Testis (tissue), 3 donors: ENCODE results near the gene SPIRE1. TPM values are rescaled to one million over a fixed set of nuclear protein-coding genes. Genes with fewer than 3 reads are reported as not detected.
"Not testable (repeated sequence)": the region's sequence is repeated elsewhere in the genome, so short reads cannot be mapped to it uniquely, and the experiment has no call there.

ENCODE experiments used
- DNase-seq: peaks from one replicate; pipeline ENCODE4 v3.0.0-alpha.2; 2019
- H3K27ac ChIP-seq, 2 donors: fragments of 200-600 bp; sonication (generic); one replicate each; pipeline ENCODE4 v1.5.1; 2019
- H3K27me3 ChIP-seq: fragments of 200-600 bp; sonication (generic); one replicate; pipeline ENCODE4 v1.5.1; 2019
- H3K36me3 ChIP-seq: fragments of 200-600 bp; sonication (generic); one replicate; pipeline ENCODE4 v1.5.1; 2017; ENCODE audit warnings: low read depth; ENCODE audit errors: missing control alignments
- H3K4me1 ChIP-seq: fragments of 200-600 bp; sonication (generic); one replicate; pipeline ENCODE4 v1.5.1; 2019
- H3K4me3 ChIP-seq, 2 donors: fragments of 200-600 bp; sonication (generic); one replicate each; pipeline ENCODE4 v1.5.1; 2017 to 2019
- H3K9me3 ChIP-seq: fragments of 200-600 bp; sonication (generic); one replicate; pipeline ENCODE4 v1.5.1; 2017
- POLR2A ChIP-seq: fragments of 450-650 bp; IDR thresholded peaks from one replicate; pipeline ENCODE4 v1.6.1; 2017; ENCODE audit warnings: antibody characterized with exemption, mild to moderate bottlenecking, moderate library complexity
- WGBS, 2 donors: methylation state at CpG; one replicate each; pipeline ENCODE4 v1.1.5; 2018; 5-methylcytosine and 5-hydroxymethylcytosine counted together
- intact Hi-C: fragments of 100-400 bp; cut with DNase I; formaldehyde crosslinking; loops from one replicate; pipeline ENCODE4 v1.15.1; 2023; ENCODE audit warnings: low total_unique reads
- polyA plus RNA-seq: library from polyadenylated mRNA; stranded (reverse); fragments of 350-450 nt; fragmentation: Illumina TruSeq; extraction: RNeasy Lipid Tissue Mini Kit (QIAGEN cat#74804); gene quantifications from one replicate; pipeline ENCODE4 v1.2.3, GENCODE V29; 2014; ENCODE audit warnings: low read depth, low replicate concordance; ENCODE audit not compliant: insufficient read depth
- total RNA-seq, 2 donors: library from RNA; depleted of rRNA; stranded (reverse); fragments of >200 nt; gene quantifications; one replicate each; pipeline ENCODE4 v1.2.3, GENCODE V29; 2016
- TF ChIP-seq, protein P1 (sequence below), 3 experiments: fragments of 450-650 bp in 2 of 3; fragments of 200-600 bp in 1 of 3; sonication (generic) in 1 of 3; IDR thresholded peaks; one replicate each; pipeline ENCODE4 v1.5.1; 2016 to 2019; ENCODE audit warnings: antibody characterized with exemption in 3 of 3, mild to moderate bottlenecking in 2 of 3, moderate library complexity in 1 of 3

Gene SPIRE1
- total and polyA plus RNA-seq, 3 donors from 2014 or later: 46.8 to 83.5 (median 67.6) TPM

DNA sequence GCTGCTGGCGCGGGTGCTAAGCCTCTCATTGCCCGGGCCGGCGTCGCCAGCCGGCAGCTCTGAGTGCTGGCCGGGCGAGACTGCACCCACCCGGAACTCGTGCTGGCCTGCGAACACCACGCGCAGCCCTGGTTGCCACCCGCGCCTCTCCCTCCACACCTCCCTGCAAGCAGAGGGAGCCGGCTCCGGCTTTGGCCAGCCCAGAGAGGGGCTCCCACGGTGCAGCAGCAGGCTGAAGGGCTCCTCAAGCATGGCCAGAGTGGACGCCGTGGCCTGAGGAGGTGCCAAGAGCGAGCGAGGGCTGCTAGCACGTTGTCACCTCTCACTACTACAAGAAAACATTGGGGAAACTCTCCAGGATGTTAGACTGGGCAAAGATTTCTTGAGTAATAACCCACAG, 98.6 kb downstream of the SPIRE1 start:
- DNase-seq: no peak
- H3K4me3 ChIP-seq: no peak overlapping the region
- H3K4me1 ChIP-seq: no peaks in the 10 kb centered on the region
- no peaks in the 10 kb centered on the region for H3K36me3 ChIP-seq
- no peak for TF ChIP-seq POLR2A
- TF ChIP-seq, protein P1, sequence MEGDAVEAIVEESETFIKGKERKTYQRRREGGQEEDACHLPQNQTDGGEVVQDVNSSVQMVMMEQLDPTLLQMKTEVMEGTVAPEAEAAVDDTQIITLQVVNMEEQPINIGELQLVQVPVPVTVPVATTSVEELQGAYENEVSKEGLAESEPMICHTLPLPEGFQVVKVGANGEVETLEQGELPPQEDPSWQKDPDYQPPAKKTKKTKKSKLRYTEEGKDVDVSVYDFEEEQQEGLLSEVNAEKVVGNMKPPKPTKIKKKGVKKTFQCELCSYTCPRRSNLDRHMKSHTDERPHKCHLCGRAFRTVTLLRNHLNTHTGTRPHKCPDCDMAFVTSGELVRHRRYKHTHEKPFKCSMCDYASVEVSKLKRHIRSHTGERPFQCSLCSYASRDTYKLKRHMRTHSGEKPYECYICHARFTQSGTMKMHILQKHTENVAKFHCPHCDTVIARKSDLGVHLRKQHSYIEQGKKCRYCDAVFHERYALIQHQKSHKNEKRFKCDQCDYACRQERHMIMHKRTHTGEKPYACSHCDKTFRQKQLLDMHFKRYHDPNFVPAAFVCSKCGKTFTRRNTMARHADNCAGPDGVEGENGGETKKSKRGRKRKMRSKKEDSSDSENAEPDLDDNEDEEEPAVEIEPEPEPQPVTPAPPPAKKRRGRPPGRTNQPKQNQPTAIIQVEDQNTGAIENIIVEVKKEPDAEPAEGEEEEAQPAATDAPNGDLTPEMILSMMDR (IDR thresholded peaks at IDR 0.05): no peak
- no peaks in the 10 kb centered on the region for H3K9me3 ChIP-seq
- WGBS, 2 donors: 94 to 95% methylated on average over 17 to 24 of the region's 24 CpGs
- no peak overlapping the region for H3K27ac ChIP-seq
- H3K27me3 ChIP-seq: no peaks in the 10 kb centered on the region
- intact Hi-C loops: no loop called here

DNA sequence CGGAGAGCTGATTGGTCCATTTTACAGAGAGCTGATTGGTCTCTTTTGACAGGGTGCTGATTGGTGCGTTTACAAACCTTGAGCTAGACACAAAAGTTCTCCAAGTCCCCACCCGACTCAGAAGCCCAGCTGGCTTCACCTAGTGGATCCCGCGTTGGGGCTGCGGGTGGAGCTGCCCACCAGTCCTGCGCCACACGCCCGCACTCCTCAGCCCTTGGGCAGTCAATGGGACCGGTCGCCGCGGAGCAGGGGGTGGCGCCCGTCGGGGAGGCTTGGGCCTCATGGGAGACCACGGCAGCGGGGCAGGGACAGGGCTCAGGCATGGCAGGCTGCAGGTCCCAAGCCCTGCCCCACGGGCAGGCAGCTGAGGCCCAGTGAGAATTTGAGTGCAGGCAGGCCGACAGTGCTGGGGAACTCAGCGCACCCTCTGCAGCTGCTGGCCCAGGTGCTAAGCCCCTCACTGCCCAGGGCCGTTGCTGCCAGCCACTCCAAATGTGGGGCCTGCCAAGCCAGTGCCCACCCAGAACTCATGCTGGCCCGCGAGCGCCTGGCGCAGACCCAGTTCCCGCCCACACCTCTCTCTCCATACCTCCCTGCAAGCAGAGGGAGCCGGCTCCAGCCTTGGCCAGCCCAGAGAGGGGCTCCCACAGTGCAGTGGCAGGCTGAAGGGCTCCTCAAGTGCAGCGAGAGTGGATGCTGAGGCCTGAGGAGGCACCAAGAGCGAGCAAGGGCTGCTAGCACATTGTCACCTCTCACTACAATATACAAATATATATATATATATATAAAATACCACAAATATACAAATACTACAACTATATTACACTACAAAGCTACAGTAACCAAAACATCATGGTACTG, 100.7 kb downstream of the SPIRE1 start:
- Histone ChIP-seq H3K27ac (no peak overlapping the region), H3K36me3 (no peaks in the 10 kb centered on the region), H3K4me3 (no peak overlapping the region), H3K27me3 (no peaks in the 10 kb centered on the region), H3K4me1 (no peaks in the 10 kb centered on the region), H3K9me3 (no peaks in the 10 kb centered on the region)
- TF ChIP-seq, protein P1 (IDR thresholded peaks at IDR 0.05): no peak
- TF ChIP-seq POLR2A: no peak
- WGBS, 2 donors: 94 to 97% methylated on average over 20 to 29 of the region's 30 CpGs
- intact Hi-C loops: no loop called here
- no peak for DNase-seq

DNA sequence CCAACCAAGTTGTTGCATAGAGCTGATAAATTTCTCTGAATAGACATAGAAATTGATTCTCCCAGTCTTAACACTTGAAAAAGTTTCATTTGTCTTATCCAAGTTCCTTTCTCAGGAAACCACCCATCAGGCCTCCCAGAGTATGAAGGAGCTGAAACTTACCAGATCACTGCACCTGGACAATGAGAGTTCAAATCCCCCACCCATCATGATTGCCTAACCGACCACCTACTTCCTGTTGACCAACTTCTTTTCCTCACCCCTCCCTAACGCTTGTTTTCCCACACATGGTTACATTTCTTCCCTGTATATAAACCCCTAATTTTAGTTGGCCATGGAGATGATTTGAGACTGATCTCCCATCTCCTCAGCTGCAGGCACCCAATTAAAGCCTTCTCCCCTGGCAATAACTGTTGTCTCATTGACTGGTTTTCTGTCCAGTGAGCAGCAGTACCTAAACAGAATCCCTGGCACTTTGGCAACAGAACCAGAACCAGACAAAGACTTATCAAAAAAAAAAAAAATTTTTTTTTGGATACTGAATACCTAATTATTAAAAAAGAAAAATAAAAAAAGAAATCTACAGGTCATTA, 103.0 kb downstream of the SPIRE1 start:
- no peak overlapping the region for H3K27ac ChIP-seq
- H3K27me3 ChIP-seq: no peaks in the 10 kb centered on the region
- H3K4me3 ChIP-seq: no peak overlapping the region
- no peaks in the 10 kb centered on the region for H3K36me3 ChIP-seq
- no peaks in the 10 kb centered on the region for H3K4me1 ChIP-seq
- no peak for TF ChIP-seq POLR2A
- TF ChIP-seq, protein P1 (IDR thresholded peaks at IDR 0.05): no peak
- H3K9me3 ChIP-seq: no peaks in the 10 kb centered on the region
- 88 to 92% methylated on average over 2 of the region's 2 CpGs for WGBS, 2 donors
- intact Hi-C loops: no loop called here
- no peak for DNase-seq

DNA sequence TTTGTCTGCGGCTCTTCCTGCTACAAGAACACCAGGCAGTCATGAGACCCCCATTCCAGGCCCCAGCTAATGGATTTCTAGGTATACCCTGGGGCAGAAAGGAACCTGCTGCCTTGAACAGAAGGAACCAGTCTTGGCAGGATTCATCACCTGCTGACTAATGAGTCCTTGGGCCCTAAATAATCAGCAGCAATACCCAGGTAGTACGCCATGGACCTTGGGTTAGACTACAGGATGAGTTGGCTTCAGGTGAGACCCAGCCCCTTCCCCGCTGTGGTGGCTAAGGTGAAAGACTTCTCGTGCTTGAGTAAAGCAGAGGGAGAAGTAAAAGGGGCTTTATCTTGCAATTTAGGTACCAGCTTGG, 105.0 kb downstream of the SPIRE1 start:
- intact Hi-C loops: no loop called here
- no peaks in the 10 kb centered on the region for H3K9me3 ChIP-seq
- no peak overlapping the region for H3K27ac ChIP-seq
- TF ChIP-seq, protein P1 (IDR thresholded peaks at IDR 0.05): no peak
- TF ChIP-seq POLR2A: no peak
- H3K27me3 ChIP-seq: no peaks in the 10 kb centered on the region
- H3K36me3 ChIP-seq: no peaks in the 10 kb centered on the region
- DNase-seq: no peak
- 82 to 98% methylated on average over 3 to 4 of the region's 4 CpGs for WGBS, 2 donors
- H3K4me1 ChIP-seq: no peaks in the 10 kb centered on the region
- no peak overlapping the region for H3K4me3 ChIP-seq

DNA sequence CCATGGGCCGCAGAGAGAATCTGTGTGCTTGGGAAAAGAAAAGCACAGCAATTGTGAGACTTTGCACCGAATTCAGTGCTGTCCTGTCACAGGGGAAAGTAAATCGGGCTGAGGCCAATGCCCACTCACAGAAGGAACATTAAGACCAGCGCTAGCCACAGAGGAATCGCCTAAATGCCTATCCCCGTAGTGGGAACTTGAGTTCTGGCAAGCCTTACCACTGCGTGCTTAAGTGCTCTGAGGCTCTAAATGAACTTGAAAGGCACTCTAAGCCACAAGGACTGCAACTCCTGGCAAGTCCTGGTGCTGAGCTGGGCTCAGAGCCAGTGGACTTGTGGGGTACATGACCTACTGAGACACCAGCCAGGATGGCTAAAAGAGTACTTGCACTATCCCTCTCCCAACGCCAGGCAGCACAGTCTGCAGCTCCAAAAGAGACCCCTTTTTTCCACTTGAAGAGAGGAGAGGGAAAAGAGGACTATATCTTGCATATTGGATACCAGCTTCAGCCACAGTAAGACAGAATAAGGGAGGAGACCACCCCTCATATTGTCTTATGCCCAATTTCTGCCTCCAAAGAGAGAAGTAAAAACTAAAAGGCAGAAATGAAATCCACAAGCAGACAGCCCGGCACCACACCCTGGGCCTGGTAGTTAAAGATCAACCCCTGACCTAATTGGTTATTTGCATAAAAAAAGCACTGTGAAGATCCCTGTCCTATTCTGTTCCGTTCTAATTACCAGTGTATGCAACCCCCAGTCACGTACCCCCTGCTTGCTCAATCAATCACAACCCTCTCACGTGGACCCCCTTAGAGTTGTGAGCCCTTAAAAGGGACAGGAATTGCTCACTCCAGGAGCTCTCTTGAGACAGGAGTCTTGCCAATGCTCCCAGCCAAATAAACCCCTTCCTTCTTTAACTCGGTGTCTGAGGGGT, 105.7 kb downstream of the SPIRE1 start:
- 75 to 83% methylated on average over 13 of the region's 13 CpGs for WGBS, 2 donors
- H3K4me3 ChIP-seq, H3K4me1 ChIP-seq, intact Hi-C loops, H3K9me3 ChIP-seq, DNase-seq, H3K27ac ChIP-seq, H3K36me3 ChIP-seq, H3K27me3 ChIP-seq: not testable (repeated sequence)

DNA sequence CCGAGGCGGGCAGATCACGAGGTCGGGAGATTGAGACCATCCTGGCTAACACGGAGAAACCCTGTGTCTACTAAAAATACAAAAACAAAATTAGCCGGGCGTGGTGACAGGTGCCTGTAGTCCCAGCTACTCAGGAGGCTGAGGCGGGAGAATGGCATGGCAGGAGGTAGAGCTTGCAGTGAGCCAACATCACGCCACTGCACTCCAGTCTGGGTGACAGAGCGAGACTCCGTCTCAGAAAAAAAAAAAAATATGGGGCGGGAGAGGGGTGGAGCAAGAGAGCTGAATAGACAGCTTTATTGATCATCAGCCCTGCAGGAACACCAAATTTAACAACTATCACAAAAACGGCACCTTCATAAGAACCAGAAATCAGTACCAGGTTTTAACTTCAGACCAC, 106.4 kb downstream of the SPIRE1 start:
- H3K4me3 ChIP-seq, H3K4me1 ChIP-seq, intact Hi-C loops, DNase-seq, H3K36me3 ChIP-seq, H3K27me3 ChIP-seq, H3K27ac ChIP-seq, H3K9me3 ChIP-seq: not testable (repeated sequence)
- 93% methylated on average over 13 of the region's 13 CpGs for WGBS, 2 donors
